GM12873 (cell line): ENCODE data around the gene DAZL.

Source experiments
- TF ChIP-seq, protein P1 (sequence below): IDR thresholded peaks from 2 replicates; pipeline ENCODE4 v1.5.1; 2012; ENCODE audit warnings: low read depth, mild to moderate bottlenecking, moderate library complexity, low read length, control low read depth; ENCODE audit not compliant: insufficient read depth; ENCODE audit errors: missing control alignments

DAZL gene, protein sequence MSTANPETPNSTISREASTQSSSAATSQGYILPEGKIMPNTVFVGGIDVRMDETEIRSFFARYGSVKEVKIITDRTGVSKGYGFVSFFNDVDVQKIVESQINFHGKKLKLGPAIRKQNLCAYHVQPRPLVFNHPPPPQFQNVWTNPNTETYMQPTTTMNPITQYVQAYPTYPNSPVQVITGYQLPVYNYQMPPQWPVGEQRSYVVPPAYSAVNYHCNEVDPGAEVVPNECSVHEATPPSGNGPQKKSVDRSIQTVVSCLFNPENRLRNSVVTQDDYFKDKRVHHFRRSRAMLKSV

DNA sequence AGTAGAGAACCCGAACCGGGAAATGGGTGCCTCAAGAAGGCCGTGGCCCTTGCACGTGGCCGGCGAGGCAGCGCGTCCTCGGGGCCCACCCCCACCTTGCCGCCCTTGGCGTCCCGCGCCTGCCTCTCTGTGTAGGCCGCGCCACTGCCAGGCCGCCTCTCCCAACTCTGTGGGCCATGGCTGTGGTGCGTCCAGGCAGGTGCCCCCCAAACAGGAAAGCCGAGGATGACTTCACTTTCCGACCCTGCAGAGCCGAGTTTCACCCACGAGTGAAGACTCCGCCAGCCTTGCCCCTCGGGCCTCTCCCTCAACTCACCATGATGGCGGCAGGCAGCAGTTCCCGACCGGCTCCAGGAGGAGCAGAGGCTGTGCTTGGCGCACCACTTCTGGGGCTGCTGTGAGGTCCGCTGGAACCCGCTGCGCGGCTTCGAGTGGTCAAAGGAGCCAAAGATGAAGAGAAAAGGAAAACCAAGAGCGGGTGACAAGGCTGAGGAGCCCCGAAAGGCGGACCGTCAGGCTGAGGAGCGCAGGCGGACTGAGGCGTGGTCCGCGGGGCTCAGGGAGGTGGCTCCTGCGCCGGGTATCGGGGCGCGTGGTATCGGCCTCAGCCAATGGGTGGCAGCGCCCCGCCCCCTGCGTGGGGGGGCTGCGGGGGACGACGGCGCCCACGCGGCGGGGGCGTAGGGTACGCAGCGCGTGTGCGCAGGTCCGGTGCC is at the start of gene DAZL:
Gene DAZL, minus strand, starts transcription at position 537 of the 716 bp plus-strand sequence. Its CDS starts 218 bp downstream, at position 319.
- TF ChIP-seq, protein P1, sequence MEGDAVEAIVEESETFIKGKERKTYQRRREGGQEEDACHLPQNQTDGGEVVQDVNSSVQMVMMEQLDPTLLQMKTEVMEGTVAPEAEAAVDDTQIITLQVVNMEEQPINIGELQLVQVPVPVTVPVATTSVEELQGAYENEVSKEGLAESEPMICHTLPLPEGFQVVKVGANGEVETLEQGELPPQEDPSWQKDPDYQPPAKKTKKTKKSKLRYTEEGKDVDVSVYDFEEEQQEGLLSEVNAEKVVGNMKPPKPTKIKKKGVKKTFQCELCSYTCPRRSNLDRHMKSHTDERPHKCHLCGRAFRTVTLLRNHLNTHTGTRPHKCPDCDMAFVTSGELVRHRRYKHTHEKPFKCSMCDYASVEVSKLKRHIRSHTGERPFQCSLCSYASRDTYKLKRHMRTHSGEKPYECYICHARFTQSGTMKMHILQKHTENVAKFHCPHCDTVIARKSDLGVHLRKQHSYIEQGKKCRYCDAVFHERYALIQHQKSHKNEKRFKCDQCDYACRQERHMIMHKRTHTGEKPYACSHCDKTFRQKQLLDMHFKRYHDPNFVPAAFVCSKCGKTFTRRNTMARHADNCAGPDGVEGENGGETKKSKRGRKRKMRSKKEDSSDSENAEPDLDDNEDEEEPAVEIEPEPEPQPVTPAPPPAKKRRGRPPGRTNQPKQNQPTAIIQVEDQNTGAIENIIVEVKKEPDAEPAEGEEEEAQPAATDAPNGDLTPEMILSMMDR = no peak

DNA sequence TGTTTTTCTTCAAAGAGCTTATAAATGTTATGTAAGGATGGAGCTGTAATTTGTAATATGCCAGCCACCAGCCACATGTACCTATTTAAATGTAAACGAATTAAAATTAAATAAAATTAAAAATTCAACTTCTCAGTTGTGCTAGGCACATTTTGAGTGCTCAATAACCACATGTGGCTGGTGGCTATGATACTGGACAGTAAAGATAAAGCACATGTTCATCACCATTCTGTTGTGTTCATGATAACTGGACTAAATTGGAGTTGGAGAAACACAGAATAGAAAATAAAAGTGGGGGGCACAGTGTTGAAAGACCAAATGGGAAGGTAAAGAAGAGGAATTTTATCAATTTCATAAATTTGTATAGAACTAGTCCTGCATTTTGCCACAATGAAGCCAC is 49.8 kb upstream of the DAZL start:
- TF ChIP-seq, protein P1 = no peak

DNA sequence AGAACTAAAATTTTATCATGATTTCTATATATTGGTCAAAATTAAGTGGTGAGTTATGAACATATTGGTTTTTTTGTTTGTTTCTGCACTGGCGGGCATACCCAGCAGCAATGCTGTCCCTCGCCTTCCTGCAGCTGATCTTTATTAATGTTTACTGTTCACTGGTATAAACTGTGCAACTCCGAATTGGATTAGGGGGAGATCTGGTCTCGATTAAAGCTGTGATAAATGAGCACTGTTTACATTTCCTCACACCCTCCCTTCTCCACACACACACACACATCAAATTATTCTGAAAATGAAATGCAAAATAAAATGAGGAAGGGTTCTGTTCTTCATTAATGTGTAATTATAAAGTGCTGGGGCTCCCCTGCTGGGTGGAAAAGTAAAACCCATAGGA is 48.5 kb upstream of the DAZL start:
- TF ChIP-seq, protein P1 = no peak

DNA sequence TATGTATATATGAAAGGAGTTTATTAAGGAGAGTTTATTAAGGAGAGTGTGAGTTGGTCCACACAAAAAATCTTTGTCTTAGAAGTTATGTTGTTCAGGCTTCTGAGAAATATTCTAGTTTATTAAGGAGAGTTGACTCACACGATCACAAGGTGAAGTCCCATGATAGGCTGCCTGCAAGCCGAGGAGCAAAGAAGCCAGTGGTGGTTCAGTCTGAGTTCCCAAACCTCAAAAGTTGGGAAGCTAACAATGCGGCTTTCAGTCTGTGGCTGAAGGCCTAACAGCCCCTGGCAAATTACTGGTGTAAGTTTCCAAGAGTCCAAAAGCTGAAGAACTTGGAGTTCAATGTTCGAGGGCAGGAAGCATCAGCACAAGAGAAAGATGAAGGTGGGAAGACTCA is 42.4 kb upstream of the DAZL start:
- TF ChIP-seq, protein P1 = no peak

DNA sequence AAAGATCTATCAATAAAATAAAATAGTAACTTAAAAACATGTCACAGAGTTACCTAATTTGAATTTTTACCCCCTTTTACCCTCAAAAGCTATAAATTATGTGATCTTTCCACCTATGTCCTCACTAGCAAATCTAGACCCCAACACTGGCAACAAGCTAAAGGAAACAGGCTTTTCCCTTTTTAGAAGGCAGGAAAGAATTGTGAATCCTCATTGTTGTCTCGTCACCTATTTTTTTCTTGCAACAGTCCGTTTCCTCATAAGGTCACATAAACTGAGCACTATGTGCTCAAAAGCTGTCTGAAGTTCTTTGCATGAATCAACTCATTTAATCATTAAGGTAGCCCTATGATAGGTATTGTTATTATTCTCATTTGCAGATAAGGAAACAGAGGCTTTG is 34.6 kb upstream of the DAZL start:
- TF ChIP-seq, protein P1 = no peak

DNA sequence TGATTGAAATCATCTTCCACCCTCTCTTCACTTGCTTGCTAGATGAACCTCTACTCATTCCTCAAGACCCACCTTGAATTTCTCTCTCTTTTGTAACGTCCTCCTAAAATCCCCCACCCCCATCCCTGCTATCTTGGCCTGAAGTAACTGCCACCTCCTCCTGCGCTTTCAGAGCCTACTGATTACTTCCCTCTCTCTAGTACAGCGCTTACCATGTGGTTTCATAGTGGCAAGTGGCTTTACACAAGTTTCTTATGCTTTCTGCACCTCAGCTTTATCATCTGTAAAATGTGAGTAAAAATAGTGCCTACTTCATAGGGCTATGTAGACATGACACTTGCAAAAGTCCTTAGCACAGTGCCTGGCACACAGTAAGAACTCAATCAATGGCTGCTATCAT is 28.7 kb upstream of the DAZL start:
- TF ChIP-seq, protein P1 = no peak

DNA sequence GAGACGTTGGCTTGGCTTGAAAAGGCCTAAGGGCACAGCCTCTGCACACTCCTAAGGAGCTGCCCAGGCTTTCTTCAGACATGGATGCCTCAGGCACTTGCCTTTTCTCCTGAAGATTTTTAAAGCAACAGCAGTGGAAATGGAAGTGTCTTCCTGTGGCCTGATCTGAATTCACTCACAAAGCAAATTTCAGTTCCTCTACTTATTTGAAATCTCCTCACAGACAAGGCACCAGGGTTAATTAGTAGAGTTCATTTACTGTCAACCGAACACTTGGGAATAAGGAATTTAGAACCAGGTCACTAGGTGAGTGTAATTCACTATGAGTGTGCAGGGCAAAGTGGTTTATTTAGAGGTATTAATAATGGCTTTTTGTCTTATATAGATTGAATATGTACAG is 27.2 kb upstream of the DAZL start:
- TF ChIP-seq, protein P1 = no peak
